IMR-90 (cell line): ENCODE measurements around the gene HPCAL4. TPM values are rescaled to one million over a fixed set of nuclear protein-coding genes. Genes with fewer than 3 reads are reported as not detected.

ENCODE experiments used
- ATAC-seq: fragments of 200-7000 bp; cut with Tn5 transposase; 2 replicates; pipeline ENCODE4 v1.9.1; 2020; ENCODE audit warnings: low read depth, mild to moderate bottlenecking, moderate library complexity
- BruUV-seq: library from RNA; stranded (reverse); fragments of 400-500 nt; replicated peaks from 2 replicates; lab custom pipeline; 2021; lab: Mats Ljungman, UMichigan
- CTCF ChIA-PET: fragments of 300-600 bp; formaldehyde crosslinking; extraction: SDS; loops from one replicate; lab custom pipeline; 2021; ENCODE audit warnings: antibody characterized with exemption; lab: Yijun Ruan, JAX
- POLR2A ChIA-PET: fragments of 300-600 bp; sonication (Branson Sonifier 250); formaldehyde crosslinking; loops from one replicate; lab custom pipeline; 2022; ENCODE audit warnings: antibody characterized with exemption; ENCODE audit not compliant: unreplicated experiment; lab: Charles Lee
- DNase-seq: peaks from one replicate; pipeline ENCODE4 v3.0.0; 2013
- H2AFZ ChIP-seq: replicated peaks from 2 replicates; pipeline ENCODE3; 2013; ENCODE audit warnings: low read length, mild to moderate bottlenecking; ENCODE audit not compliant: poor library complexity
- H2AK5ac ChIP-seq: 2 replicates; pipeline ENCODE4 v1.6.1; 2013; ENCODE audit warnings: low read depth, low read length, inconsistent platforms
- H2AK9ac ChIP-seq: replicated peaks from 2 replicates; pipeline ENCODE3; 2013; ENCODE audit warnings: mild to moderate bottlenecking, low read depth, low read length, moderate library complexity; ENCODE audit not compliant: poor library complexity
- H2BK120ac ChIP-seq: 2 replicates; pipeline ENCODE4 v1.6.1; 2013; ENCODE audit warnings: low read depth, low read length, inconsistent platforms
- H2BK15ac ChIP-seq: 3 replicates; pipeline ENCODE4 v1.6.1; 2013; ENCODE audit warnings: low read depth, low read length, inconsistent platforms
- H2BK20ac ChIP-seq: 2 replicates; pipeline ENCODE4 v1.6.1; 2013; ENCODE audit warnings: low read depth, mild to moderate bottlenecking, inconsistent platforms, low read length, moderate library complexity
- H2BK5ac ChIP-seq: 2 replicates; pipeline ENCODE4 v1.6.1; 2013; ENCODE audit warnings: mild to moderate bottlenecking, low read depth, low read length, inconsistent platforms; ENCODE audit not compliant: poor library complexity, severe bottlenecking
- H3K14ac ChIP-seq: replicated peaks from 2 replicates; pipeline ENCODE4 v1.6.1; 2013; ENCODE audit warnings: low read depth, low read length, inconsistent platforms
- H3K18ac ChIP-seq: 2 replicates; pipeline ENCODE4 v1.6.1; 2013; ENCODE audit warnings: low read depth, low read length, control low read depth
- H3K23ac ChIP-seq: 2 replicates; pipeline ENCODE4 v1.6.1; 2013; ENCODE audit warnings: low read depth, low read length, inconsistent platforms
- H3K27ac ChIP-seq: 2 replicates; pipeline ENCODE4 v1.5.1; 2013; ENCODE audit warnings: mild to moderate bottlenecking, control low read depth, low read length; ENCODE audit not compliant: insufficient read depth
- H3K27me3 ChIP-seq: 2 replicates; pipeline ENCODE4 v1.6.1; 2013; ENCODE audit warnings: low read length; ENCODE audit not compliant: control insufficient read depth, insufficient read depth
- H3K36me3 ChIP-seq: 2 replicates; pipeline ENCODE4 v1.6.1; 2013; ENCODE audit warnings: low read length, mixed read lengths; ENCODE audit not compliant: control insufficient read depth, insufficient read depth
- H3K4ac ChIP-seq: 2 replicates; pipeline ENCODE4 v1.6.1; 2013; ENCODE audit warnings: low read depth, low read length, inconsistent platforms
- H3K4me1 ChIP-seq: 2 replicates; pipeline ENCODE4 v1.6.1; 2013; ENCODE audit warnings: low read length, mixed read lengths; ENCODE audit not compliant: control insufficient read depth, insufficient read depth
- H3K4me2 ChIP-seq: 2 replicates; pipeline ENCODE4 v1.6.1; 2013; ENCODE audit warnings: low read depth, mild to moderate bottlenecking, control low read depth, low read length, moderate library complexity
- H3K4me3 ChIP-seq: 2 replicates; pipeline ENCODE4 v1.5.1; 2013; ENCODE audit warnings: low read depth, mild to moderate bottlenecking, control low read depth, low read length, moderate library complexity; ENCODE audit not compliant: insufficient read depth
- H3K56ac ChIP-seq: 2 replicates; pipeline ENCODE4 v1.6.1; 2013; ENCODE audit warnings: low read length, inconsistent platforms; ENCODE audit not compliant: insufficient read depth; ENCODE audit errors: extremely low read depth
- H3K79me1 ChIP-seq, 2 experiments: 2 replicates each; pipeline ENCODE4 v1.6.1; 2013; ENCODE audit warnings: low read length in 2 of 2, inconsistent platforms in 1 of 2, low read depth in 1 of 2
- H3K9ac ChIP-seq: 2 replicates; pipeline ENCODE4 v1.6.1; 2013; ENCODE audit warnings: low read depth, low read length, control low read depth
- H3K9me1 ChIP-seq: 2 replicates; pipeline ENCODE4 v1.6.1; 2013; ENCODE audit warnings: low read length, inconsistent platforms; ENCODE audit not compliant: insufficient read depth
- H3K9me3 ChIP-seq: 2 replicates; pipeline ENCODE4 v1.6.1; 2013; ENCODE audit warnings: low read length; ENCODE audit not compliant: control insufficient read depth, insufficient read depth
- H4K20me1 ChIP-seq: 2 replicates; pipeline ENCODE4 v1.6.1; 2013; ENCODE audit warnings: low read length, inconsistent platforms; ENCODE audit not compliant: insufficient read depth
- H4K5ac ChIP-seq: 2 replicates; pipeline ENCODE4 v1.6.1; 2013; ENCODE audit warnings: mild to moderate bottlenecking, low read depth, low read length, control low read depth
- H4K8ac ChIP-seq, 2 experiments: 2 replicates each; pipeline ENCODE4 v1.6.1; 2013; ENCODE audit warnings: low read depth in 2 of 2, low read length in 2 of 2, control low read depth in 1 of 2, inconsistent platforms in 1 of 2
- H4K91ac ChIP-seq: 2 replicates; pipeline ENCODE4 v1.6.1; 2013; ENCODE audit warnings: low read depth, low read length, inconsistent platforms; ENCODE audit not compliant: insufficient read depth
- BHLHE40 ChIP-seq: fragments of 150-350 bp; IDR thresholded peaks from 2 replicates; pipeline ENCODE4 v1.6.1; 2016; ENCODE audit warnings: mild to moderate bottlenecking, low read depth, low read length
- CEBPB ChIP-seq: IDR thresholded peaks from 2 replicates; pipeline ENCODE4 v1.6.1; 2012; ENCODE audit warnings: low read depth, low read length, improper control_type of control experiment
- CHD1 ChIP-seq: IDR thresholded peaks from 2 replicates; pipeline ENCODE4 v1.6.1; 2012; ENCODE audit warnings: low read depth, low read length, improper control_type of control experiment
- FOS ChIP-seq: fragments of 150-350 bp; IDR thresholded peaks from 2 replicates; pipeline ENCODE4 v1.6.1; 2016; ENCODE audit warnings: low read depth, low read length
- MAZ ChIP-seq: IDR thresholded peaks from 2 replicates; pipeline ENCODE4 v1.6.1; 2012; ENCODE audit warnings: low read depth, mild to moderate bottlenecking, low read length, improper control_type of control experiment, moderate library complexity, borderline replicate concordance
- MXI1 ChIP-seq: IDR thresholded peaks from 2 replicates; pipeline ENCODE4 v1.6.1; 2012; ENCODE audit warnings: low read depth, mild to moderate bottlenecking, low read length, moderate library complexity, borderline replicate concordance
- NFE2L2 ChIP-seq: fragments of 150-350 bp; IDR thresholded peaks from 2 replicates; pipeline ENCODE4 v1.6.1; 2016; ENCODE audit warnings: low read depth, mild to moderate bottlenecking, low read length
- POLR2A ChIP-seq: IDR thresholded peaks from 2 replicates; pipeline ENCODE4 v1.6.1; 2012; ENCODE audit warnings: mild to moderate bottlenecking, low read depth, low read length
- RAD21 ChIP-seq: IDR thresholded peaks from 2 replicates; pipeline ENCODE4 v1.6.1; 2012; ENCODE audit warnings: low read length, improper control_type of control experiment
- RCOR1 ChIP-seq: IDR thresholded peaks from 2 replicates; pipeline ENCODE4 v1.6.1; 2012; ENCODE audit warnings: mild to moderate bottlenecking, low read length, improper control_type of control experiment; ENCODE audit not compliant: insufficient replicate concordance
- RFX5 ChIP-seq: IDR thresholded peaks from 2 replicates; pipeline ENCODE4 v1.8.0; 2012; ENCODE audit warnings: low read depth, mild to moderate bottlenecking, low read length, moderate library complexity
- SMC3 ChIP-seq: fragments of 150-350 bp; IDR thresholded peaks from 2 replicates; pipeline ENCODE4 v1.6.1; 2016; ENCODE audit warnings: low read depth, mild to moderate bottlenecking, antibody characterized with exemption, low read length, moderate library complexity
- WGBS, 2 experiments: methylation state at CpG; one replicate each; pipeline versions ENCODE4 v1.1.5 to v1.1.7; 2013; ENCODE audit warnings: missing lambda C conversion rate in 2 of 2; ENCODE audit not compliant: insufficient read length in 1 of 2; ENCODE audit errors: extremely low coverage in 2 of 2; 5-methylcytosine and 5-hydroxymethylcytosine counted together
- dilution Hi-C: fragments of 300-500 bp; cut with HindIII; formaldehyde crosslinking; loops from one replicate; pipeline ENCODE4 v1.14.3; 2018; ENCODE audit warnings: low sequenced_read_pairs; ENCODE audit not compliant: unreplicated experiment
- in situ Hi-C: fragments of 300-500 bp; cut with MboI; formaldehyde crosslinking; loops from 3 replicates; pipeline ENCODE4 v1.14.3; 2019; ENCODE audit warnings: low sequenced_read_pairs, inconsistent platforms, mixed read lengths
- intact Hi-C: fragments of 100-400 bp; cut with micrococcal nuclease; formaldehyde crosslinking; loops from 2 replicates; pipeline ENCODE4 v1.10.0; 2022
- polyA plus RNA-seq, 3 experiments: library from polyadenylated mRNA; depleted of rRNA; stranded (reverse); fragments of >200 nt; gene quantifications; 2 replicates each; pipeline ENCODE4 v1.2.3, GENCODE V29; 2012; ENCODE audit warnings: low replicate concordance in 1 of 3
- total RNA-seq: library from RNA; depleted of rRNA; stranded (reverse); fragments of >200 nt; gene quantifications from 2 replicates; pipeline ENCODE4 v1.2.3, GENCODE V29; 2012
- TF ChIP-seq, protein P1 (sequence below): fragments of 150-350 bp; IDR thresholded peaks from 2 replicates; pipeline ENCODE4 v1.6.1; 2016; ENCODE audit warnings: low read depth, mild to moderate bottlenecking, low read length, moderate library complexity, borderline replicate concordance
- TF ChIP-seq, protein P2 (sequence below): conservative IDR thresholded peaks from 2 replicates; pipeline ENCODE4 v1.5.1; 2012; ENCODE audit warnings: mild to moderate bottlenecking, low read depth, low read length, improper control_type of control experiment
- TF ChIP-seq, protein P3 (sequence below): fragments of 150-350 bp; IDR thresholded peaks from 2 replicates; pipeline ENCODE4 v1.6.1; 2017; ENCODE audit warnings: mild to moderate bottlenecking, antibody characterized with exemption, low read length, low read depth

The HPCAL4 gene
- total and polyA plus RNA-seq, 2 of the 4 experiments (the other 2 are of a cell fraction) = 0.02 TPM; not detected in 1

DNA sequence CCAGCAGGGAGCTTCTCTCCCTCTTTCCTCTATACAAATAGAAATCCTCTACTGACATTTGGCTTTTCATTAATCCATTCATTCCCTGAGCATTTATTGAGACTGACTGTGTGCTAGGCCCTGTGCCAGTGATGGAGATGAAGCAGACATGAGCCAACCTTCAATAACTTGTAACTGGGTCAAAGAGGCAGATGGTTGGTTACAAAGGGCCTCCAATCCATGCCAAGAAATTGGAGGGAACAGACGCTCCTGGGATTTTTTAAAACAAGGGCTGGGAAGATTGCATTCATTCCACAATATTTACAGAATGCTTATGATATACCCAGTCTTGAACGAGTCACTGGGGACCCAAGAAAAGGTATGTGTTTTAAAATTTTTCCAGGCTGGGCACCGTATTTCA lies 6.2 kb downstream of the HPCAL4 start:
- Histone ChIP-seq H3K23ac (no peak overlapping the region), H4K5ac (no peak overlapping the region), H2BK15ac (no peak overlapping the region), H4K8ac (no peak overlapping the region), H3K27me3 (peaks cover 87% of the 10 kb centered on the region), H3K4me1 (no peaks in the 10 kb centered on the region), H2BK5ac (no peak overlapping the region), H3K36me3 (no peaks in the 10 kb centered on the region), H2AFZ (no peak overlapping the region), H2AK9ac (no peak overlapping the region), H3K27ac (no peak overlapping the region), H4K91ac (no peak overlapping the region), H3K56ac (no peak overlapping the region), H3K79me1 (no peaks in the 10 kb centered on the region), H4K20me1 (no peaks in the 10 kb centered on the region; the same call in 1 of the 2 replicates), H3K9ac (no peak overlapping the region), H3K4me2 (no peak overlapping the region), H3K9me1 (no peaks in the 10 kb centered on the region), H3K18ac (no peak overlapping the region), H2AK5ac (no peak overlapping the region), H3K9me3 (peaks cover 4% of the 10 kb centered on the region), H3K4ac (no peak overlapping the region), H3K14ac (no peak overlapping the region), H2BK120ac (no peak overlapping the region), H2BK20ac (no peak overlapping the region), H3K4me3 (no peak overlapping the region)
- DNase-seq (no peak), ATAC-seq (no peak)
- POLR2A ChIA-PET = no interaction called here
- CTCF ChIA-PET = no interaction called here
- dilution Hi-C loops = no loop called here
- no peak for TF ChIP-seq CEBPB
- TF ChIP-seq RFX5 = no peak
- no peak for TF ChIP-seq RCOR1
- no peak for TF ChIP-seq MXI1
- no peak for TF ChIP-seq CHD1
- TF ChIP-seq SMC3 = no peak
- no peak for TF ChIP-seq POLR2A
- no peak for TF ChIP-seq RAD21
- no peak for TF ChIP-seq NFE2L2
- no peak for TF ChIP-seq MAZ
- TF ChIP-seq, protein P1, sequence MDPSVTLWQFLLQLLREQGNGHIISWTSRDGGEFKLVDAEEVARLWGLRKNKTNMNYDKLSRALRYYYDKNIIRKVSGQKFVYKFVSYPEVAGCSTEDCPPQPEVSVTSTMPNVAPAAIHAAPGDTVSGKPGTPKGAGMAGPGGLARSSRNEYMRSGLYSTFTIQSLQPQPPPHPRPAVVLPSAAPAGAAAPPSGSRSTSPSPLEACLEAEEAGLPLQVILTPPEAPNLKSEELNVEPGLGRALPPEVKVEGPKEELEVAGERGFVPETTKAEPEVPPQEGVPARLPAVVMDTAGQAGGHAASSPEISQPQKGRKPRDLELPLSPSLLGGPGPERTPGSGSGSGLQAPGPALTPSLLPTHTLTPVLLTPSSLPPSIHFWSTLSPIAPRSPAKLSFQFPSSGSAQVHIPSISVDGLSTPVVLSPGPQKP = no peak
- TF ChIP-seq, protein P2, sequence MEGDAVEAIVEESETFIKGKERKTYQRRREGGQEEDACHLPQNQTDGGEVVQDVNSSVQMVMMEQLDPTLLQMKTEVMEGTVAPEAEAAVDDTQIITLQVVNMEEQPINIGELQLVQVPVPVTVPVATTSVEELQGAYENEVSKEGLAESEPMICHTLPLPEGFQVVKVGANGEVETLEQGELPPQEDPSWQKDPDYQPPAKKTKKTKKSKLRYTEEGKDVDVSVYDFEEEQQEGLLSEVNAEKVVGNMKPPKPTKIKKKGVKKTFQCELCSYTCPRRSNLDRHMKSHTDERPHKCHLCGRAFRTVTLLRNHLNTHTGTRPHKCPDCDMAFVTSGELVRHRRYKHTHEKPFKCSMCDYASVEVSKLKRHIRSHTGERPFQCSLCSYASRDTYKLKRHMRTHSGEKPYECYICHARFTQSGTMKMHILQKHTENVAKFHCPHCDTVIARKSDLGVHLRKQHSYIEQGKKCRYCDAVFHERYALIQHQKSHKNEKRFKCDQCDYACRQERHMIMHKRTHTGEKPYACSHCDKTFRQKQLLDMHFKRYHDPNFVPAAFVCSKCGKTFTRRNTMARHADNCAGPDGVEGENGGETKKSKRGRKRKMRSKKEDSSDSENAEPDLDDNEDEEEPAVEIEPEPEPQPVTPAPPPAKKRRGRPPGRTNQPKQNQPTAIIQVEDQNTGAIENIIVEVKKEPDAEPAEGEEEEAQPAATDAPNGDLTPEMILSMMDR = no peak
- TF ChIP-seq BHLHE40 = no peak
- TF ChIP-seq, protein P3, sequence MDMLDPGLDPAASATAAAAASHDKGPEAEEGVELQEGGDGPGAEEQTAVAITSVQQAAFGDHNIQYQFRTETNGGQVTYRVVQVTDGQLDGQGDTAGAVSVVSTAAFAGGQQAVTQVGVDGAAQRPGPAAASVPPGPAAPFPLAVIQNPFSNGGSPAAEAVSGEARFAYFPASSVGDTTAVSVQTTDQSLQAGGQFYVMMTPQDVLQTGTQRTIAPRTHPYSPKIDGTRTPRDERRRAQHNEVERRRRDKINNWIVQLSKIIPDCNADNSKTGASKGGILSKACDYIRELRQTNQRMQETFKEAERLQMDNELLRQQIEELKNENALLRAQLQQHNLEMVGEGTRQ = no peak
- TF ChIP-seq FOS = no peak
- intact Hi-C loops = no loop called here
- no CpG with 5 or more reads among the region's 3 CpGs for whole genome bisulfite sequencing, 2 experiments
- in situ Hi-C loops = no loop called here
- BruUV-seq = no TSS peak
